Endothelial cell of umbilical vein (primary cell): Measurements from ENCODE around the gene HIVEP3. TPM values are rescaled to one million over a fixed set of nuclear protein-coding genes. Genes with fewer than 3 reads are reported as not detected.

ENCODE experiments used
- BruUV-seq: library from RNA; stranded (reverse); fragments of 400-500 nt; replicated peaks from 2 replicates; lab custom pipeline; 2021; lab: Mats Ljungman, UMichigan
- CTCF ChIA-PET: fragments of 300-600, 350-600 bp; sonication (Branson Sonifier 250); formaldehyde crosslinking; loops from one replicate; lab custom pipeline; 2021; ENCODE audit warnings: antibody characterized with exemption, inconsistent platforms; lab: Charles Lee
- POLR2A ChIA-PET: fragments of 300-600, 350-600 bp; sonication (Branson Sonifier 250); formaldehyde crosslinking; loops from one replicate; lab custom pipeline; 2021; ENCODE audit warnings: antibody characterized with exemption, inconsistent platforms; lab: Charles Lee
- DNase-seq: peaks from one replicate; pipeline ENCODE4 v3.0.0-alpha.2; 2011; ENCODE audit warnings: low read depth, low spot score
- FAIRE-seq: peaks from 2 replicates; lab custom pipeline; 2011; peaks lifted over from hg19 to GRCh38; lab: Jason Lieb, UNC
- H2AFZ ChIP-seq: 2 replicates; pipeline ENCODE4 v1.6.0; 2012; ENCODE audit warnings: low read depth, low read length, control low read depth, inconsistent platforms
- H3K27ac ChIP-seq: 2 replicates; pipeline ENCODE4 v1.5.1; 2011; ENCODE audit warnings: low read depth, mild to moderate bottlenecking, control low read depth, low read length, moderate library complexity; ENCODE audit not compliant: insufficient read depth
- H3K27me3 ChIP-seq, 2 experiments: 2 replicates each; pipeline versions ENCODE4 v1.6.0 to v1.6.1; 2011; ENCODE audit warnings: low read length in 2 of 2, mixed read lengths in 1 of 2; ENCODE audit not compliant: control insufficient read depth in 2 of 2, insufficient read depth in 2 of 2
- H3K36me3 ChIP-seq, 2 experiments: 2 replicates in 1 of 2; 3 replicates in 1 of 2; pipeline ENCODE4 v1.5.1; 2011; ENCODE audit warnings: low read length in 2 of 2, mild to moderate bottlenecking in 1 of 2, moderate library complexity in 1 of 2; ENCODE audit not compliant: control insufficient read depth in 2 of 2, insufficient read depth in 2 of 2; ENCODE audit errors: extremely low read depth in 1 of 2
- H3K4me1 ChIP-seq: 3 replicates; pipeline ENCODE4 v1.5.1; 2011; ENCODE audit warnings: mild to moderate bottlenecking, low read length; ENCODE audit not compliant: control insufficient read depth, insufficient read depth; ENCODE audit errors: extremely low read depth
- H3K4me2 ChIP-seq: 2 replicates; pipeline ENCODE4 v1.6.1; 2011; ENCODE audit warnings: low read length, control low read depth, mixed read lengths; ENCODE audit not compliant: insufficient read depth
- H3K4me3 ChIP-seq, 3 experiments: fragments of 200-600 bp in 1 of 3; sonication (generic), shearing (Covaris generic) in 1 of 3; replicated peaks in 1 of 3; 2 replicates each; pipeline ENCODE4 v1.5.1; 2011 to 2016; ENCODE audit warnings: control low read depth in 3 of 3, low read length in 3 of 3, mild to moderate bottlenecking in 2 of 3, inconsistent platforms in 1 of 3, low read depth in 1 of 3, moderate library complexity in 1 of 3; ENCODE audit not compliant: insufficient read depth in 1 of 3
- H3K79me2 ChIP-seq: 2 replicates; pipeline ENCODE4 v1.6.0; 2012; ENCODE audit warnings: low read length, inconsistent platforms; ENCODE audit not compliant: control insufficient read depth, insufficient read depth
- H3K9ac ChIP-seq: replicated peaks from 2 replicates; pipeline ENCODE3; 2011; ENCODE audit warnings: low read length, control low read depth; ENCODE audit not compliant: insufficient read depth; ENCODE audit errors: extremely low read depth
- H3K9me1 ChIP-seq: replicated peaks from 3 replicates; pipeline ENCODE4 v1.6.0; 2011; ENCODE audit warnings: mild to moderate bottlenecking, low read length; ENCODE audit not compliant: control insufficient read depth, insufficient read depth; ENCODE audit errors: extremely low read depth
- H3K9me3 ChIP-seq: replicated peaks from 2 replicates; pipeline ENCODE4 v1.5.1; 2012; ENCODE audit warnings: low read length, inconsistent platforms; ENCODE audit not compliant: control insufficient read depth, insufficient read depth
- H4K20me1 ChIP-seq: replicated peaks from 2 replicates; pipeline ENCODE3; 2011; ENCODE audit warnings: mild to moderate bottlenecking, low read length; ENCODE audit not compliant: control insufficient read depth, insufficient read depth; ENCODE audit errors: extremely low read depth
- EZH2 ChIP-seq: IDR thresholded peaks from 2 replicates; pipeline ENCODE4 v1.6.1; 2012; ENCODE audit warnings: borderline replicate concordance, low read depth, mild to moderate bottlenecking, moderate library complexity, low read length, inconsistent platforms; ENCODE audit not compliant: severe bottlenecking
- FOS ChIP-seq: IDR thresholded peaks from 2 replicates; pipeline ENCODE4 v1.6.1; 2011; ENCODE audit warnings: mild to moderate bottlenecking, low read length, moderate library complexity, borderline replicate concordance; ENCODE audit not compliant: insufficient read depth
- GATA2 ChIP-seq: IDR thresholded peaks from 2 replicates; pipeline ENCODE4 v1.7.0; 2011; ENCODE audit warnings: low read depth, mild to moderate bottlenecking, moderate library complexity, mixed read lengths, low read length; ENCODE audit not compliant: insufficient read length, insufficient read depth
- JUN ChIP-seq: IDR thresholded peaks from 2 replicates; pipeline ENCODE4 v1.6.1; 2011; ENCODE audit warnings: borderline replicate concordance, low read depth; ENCODE audit not compliant: insufficient read length, insufficient read depth
- MYC ChIP-seq: IDR thresholded peaks from one replicate; pipeline ENCODE4 v1.6.1; 2011; ENCODE audit warnings: mild to moderate bottlenecking, low read depth, low read length
- POLR2A ChIP-seq: IDR thresholded peaks from 2 replicates; pipeline ENCODE4 v1.6.1; 2012; ENCODE audit warnings: low read depth, mild to moderate bottlenecking, control low read depth, low read length
- POLR2AphosphoS5 ChIP-seq: IDR thresholded peaks from 2 replicates; pipeline ENCODE4 v1.6.1; 2012; ENCODE audit warnings: low read depth, mild to moderate bottlenecking, control low read depth, low read length, moderate library complexity; ENCODE audit not compliant: insufficient read depth
- dilution Hi-C: fragments of 300-500 bp; cut with MboI; formaldehyde crosslinking; loops from one replicate; pipeline ENCODE4 v1.15.0; 2019; ENCODE audit warnings: low sequenced_read_pairs; ENCODE audit not compliant: extremely low pct_ligation_motif_present
- intact Hi-C: fragments of 100-400 bp; cut with micrococcal nuclease; formaldehyde crosslinking; loops from one replicate; pipeline ENCODE4 v1.10.0; 2022
- polyA plus RNA-seq, 4 experiments: library from polyadenylated mRNA; depleted of rRNA in 3 of 4; stranded (reverse) in 3 of 4; unstranded in 1 of 4; fragments of >200 nt; gene quantifications; 2 replicates each; pipeline versions ENCODE4 v1.2.1 to v1.2.3, GENCODE V29; 2011 to 2012; ENCODE audit warnings: missing spikeins in 1 of 4
- total RNA-seq: library from RNA; stranded (reverse); gene quantifications from 2 replicates; pipeline ENCODE4 v1.2.3, GENCODE V29; 2021
- TF ChIP-seq, protein P1 (sequence below), 2 donors: IDR thresholded peaks; 1 replicate in 1 of 2; 2 replicates in 1 of 2; pipeline ENCODE4 v1.5.1; 2011; ENCODE audit warnings: low read length in 2 of 2, mild to moderate bottlenecking in 2 of 2, moderate library complexity in 2 of 2, control low read depth in 1 of 2, inconsistent platforms in 1 of 2, low read depth in 1 of 2; ENCODE audit not compliant: insufficient read depth in 1 of 2; ENCODE audit errors: extremely low read depth in 1 of 2
- TF ChIP-seq, protein P2 (sequence below): IDR thresholded peaks from 2 replicates; pipeline ENCODE4 v1.6.1; 2011; ENCODE audit not compliant: insufficient read depth, insufficient read length

Gene HIVEP3
- total and polyA plus RNA-seq, 2 donors (not counting 3 experiments of a cell fraction or from before 2014, with no cell fraction given), result 3.4 to 4.0 TPM

DNA sequence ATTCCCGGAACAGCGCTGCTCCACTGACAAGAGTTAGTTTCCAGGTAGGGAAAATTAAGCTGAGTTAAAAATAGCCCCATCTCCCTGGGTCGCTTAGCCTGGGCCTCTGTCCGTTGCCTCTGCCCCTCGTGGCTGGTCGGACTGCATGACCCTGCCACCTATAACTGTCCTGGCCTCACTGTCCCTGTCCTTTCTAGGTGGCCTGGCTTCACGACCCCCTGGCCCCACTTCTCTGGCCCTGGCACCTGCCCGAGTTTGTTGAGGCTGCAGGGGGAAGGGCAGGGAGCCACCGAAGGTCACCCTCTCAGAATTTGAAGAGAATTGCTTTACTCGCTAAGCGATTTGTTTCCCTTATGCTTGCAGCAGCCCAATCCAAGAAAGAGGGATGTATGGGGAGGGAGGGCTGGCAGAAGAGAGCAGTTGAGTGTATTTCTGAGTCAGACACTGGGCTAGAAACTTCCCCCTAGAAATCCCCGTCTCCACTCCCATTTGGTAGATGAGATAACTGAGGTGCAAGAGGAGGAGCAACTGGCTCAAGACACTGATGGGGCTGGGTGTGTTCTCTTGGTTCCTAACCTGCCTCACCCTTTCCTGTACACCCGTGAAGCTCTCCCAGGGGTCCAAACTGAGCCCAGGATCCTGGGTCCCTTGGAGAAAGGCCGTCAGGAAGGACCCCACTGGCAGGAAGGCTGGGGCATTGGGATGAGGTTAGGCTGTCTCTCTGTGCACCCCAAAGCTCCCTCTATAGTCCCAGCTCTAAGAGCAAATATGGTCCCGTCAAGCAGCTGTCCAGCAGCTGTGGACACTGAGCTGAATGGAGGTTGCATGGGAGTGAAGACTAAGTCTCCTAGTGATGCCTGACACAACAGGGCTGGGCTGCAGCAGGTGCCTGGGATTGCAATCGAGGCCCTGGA is 431.3 kb downstream of the HIVEP3 start:
- H2AFZ ChIP-seq, result no peak overlapping the region
- BruUV-seq, result no TSS peak
- no peaks in the 10 kb centered on the region for H3K9me3 ChIP-seq
- no peak overlapping the region for H3K4me2 ChIP-seq
- FAIRE-seq (no peak), DNase-seq (no peak)
- TF ChIP-seq GATA2 (no peak), JUN (no peak), EZH2 (no peak), POLR2A (no peak), MYC (no peak), POLR2AphosphoS5 (no peak), FOS (no peak)
- TF ChIP-seq, protein P1, sequence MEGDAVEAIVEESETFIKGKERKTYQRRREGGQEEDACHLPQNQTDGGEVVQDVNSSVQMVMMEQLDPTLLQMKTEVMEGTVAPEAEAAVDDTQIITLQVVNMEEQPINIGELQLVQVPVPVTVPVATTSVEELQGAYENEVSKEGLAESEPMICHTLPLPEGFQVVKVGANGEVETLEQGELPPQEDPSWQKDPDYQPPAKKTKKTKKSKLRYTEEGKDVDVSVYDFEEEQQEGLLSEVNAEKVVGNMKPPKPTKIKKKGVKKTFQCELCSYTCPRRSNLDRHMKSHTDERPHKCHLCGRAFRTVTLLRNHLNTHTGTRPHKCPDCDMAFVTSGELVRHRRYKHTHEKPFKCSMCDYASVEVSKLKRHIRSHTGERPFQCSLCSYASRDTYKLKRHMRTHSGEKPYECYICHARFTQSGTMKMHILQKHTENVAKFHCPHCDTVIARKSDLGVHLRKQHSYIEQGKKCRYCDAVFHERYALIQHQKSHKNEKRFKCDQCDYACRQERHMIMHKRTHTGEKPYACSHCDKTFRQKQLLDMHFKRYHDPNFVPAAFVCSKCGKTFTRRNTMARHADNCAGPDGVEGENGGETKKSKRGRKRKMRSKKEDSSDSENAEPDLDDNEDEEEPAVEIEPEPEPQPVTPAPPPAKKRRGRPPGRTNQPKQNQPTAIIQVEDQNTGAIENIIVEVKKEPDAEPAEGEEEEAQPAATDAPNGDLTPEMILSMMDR (IDR thresholded peaks at IDR 0.05; ENCODE audit: extremely low read depth in 1 of 2, insufficient read depth in 1 of 2, low read depth in 1 of 2, low read length in 2 of 2), result no peak
- TF ChIP-seq, protein P2, sequence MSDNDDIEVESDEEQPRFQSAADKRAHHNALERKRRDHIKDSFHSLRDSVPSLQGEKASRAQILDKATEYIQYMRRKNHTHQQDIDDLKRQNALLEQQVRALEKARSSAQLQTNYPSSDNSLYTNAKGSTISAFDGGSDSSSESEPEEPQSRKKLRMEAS, result no peak
- H3K4me3 ChIP-seq, result no peak overlapping the region
- no peaks in the 10 kb centered on the region for H3K36me3 ChIP-seq
- no peaks in the 10 kb centered on the region for H4K20me1 ChIP-seq
- no peak overlapping the region for H3K27ac ChIP-seq
- dilution Hi-C loops, result no loop called here
- no peak overlapping the region for H3K9ac ChIP-seq
- POLR2A ChIA-PET, result no interaction called here
- H3K4me1 ChIP-seq, result peaks cover 17% of the 10 kb centered on the region
- intact Hi-C loops, result no loop called here
- H3K27me3 ChIP-seq, result peaks cover 0 to 4% of the 10 kb centered on the region in 2 experiments
- CTCF ChIA-PET, result interaction anchor here (0.8 to 1.1 kb wide), 2 partner anchors 11 to 29 kb away, joined by 3 to 5 read pairs; no protein-coding TSS in a partner anchor
- no peaks in the 10 kb centered on the region for H3K79me2 ChIP-seq
- H3K9me1 ChIP-seq, result no peaks in the 10 kb centered on the region
